Tibial nerve (tissue), 3 donors: ENCODE data around the gene PPM1H.

Experiments
- POLR2A ChIP-seq, 2 donors: fragments of 450-650 bp; IDR thresholded peaks; one replicate each; pipeline ENCODE4 v1.6.1; 2017; ENCODE audit warnings: antibody characterized with exemption in 2 of 2, mild to moderate bottlenecking in 2 of 2, moderate library complexity in 2 of 2
- TF ChIP-seq, protein P1 (sequence below), 5 experiments: fragments of 200-600 bp in 3 of 5; fragments of 450-650 bp in 2 of 5; sonication (generic) in 3 of 5; IDR thresholded peaks; one replicate each; pipeline ENCODE4 v1.5.1; 2016 to 2019; ENCODE audit warnings: antibody characterized with exemption in 5 of 5, mild to moderate bottlenecking in 3 of 5, moderate library complexity in 2 of 5

DNA sequence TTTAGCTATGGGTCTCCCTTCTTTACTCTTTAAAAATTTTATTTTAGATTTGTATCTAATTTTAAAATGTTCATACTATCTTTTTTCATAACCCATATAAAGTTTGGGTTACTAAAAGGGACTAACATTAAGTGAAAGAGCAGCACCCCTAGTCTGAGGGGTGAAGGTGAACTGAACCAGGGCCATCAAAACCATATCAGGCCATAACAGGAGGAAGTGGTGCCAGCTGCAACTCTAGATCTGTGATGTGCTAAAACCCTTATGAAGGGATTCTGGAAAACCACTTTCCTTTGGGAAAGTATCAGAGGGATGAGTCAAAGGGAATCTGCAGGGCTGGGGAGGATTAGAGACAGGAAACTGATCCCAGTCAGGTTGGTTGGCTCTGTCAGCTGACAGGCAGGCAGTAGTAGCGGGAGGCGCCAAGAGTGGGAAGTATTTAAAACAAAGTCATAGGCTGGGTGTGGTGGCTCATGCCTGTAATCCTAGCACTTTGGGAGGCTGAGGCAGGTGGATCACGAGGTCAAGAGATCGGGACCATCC lies 162.5 kb downstream of the PPM1H start:
- TF ChIP-seq POLR2A (IDR thresholded peaks at IDR 0.05): no peak
- TF ChIP-seq, protein P1, sequence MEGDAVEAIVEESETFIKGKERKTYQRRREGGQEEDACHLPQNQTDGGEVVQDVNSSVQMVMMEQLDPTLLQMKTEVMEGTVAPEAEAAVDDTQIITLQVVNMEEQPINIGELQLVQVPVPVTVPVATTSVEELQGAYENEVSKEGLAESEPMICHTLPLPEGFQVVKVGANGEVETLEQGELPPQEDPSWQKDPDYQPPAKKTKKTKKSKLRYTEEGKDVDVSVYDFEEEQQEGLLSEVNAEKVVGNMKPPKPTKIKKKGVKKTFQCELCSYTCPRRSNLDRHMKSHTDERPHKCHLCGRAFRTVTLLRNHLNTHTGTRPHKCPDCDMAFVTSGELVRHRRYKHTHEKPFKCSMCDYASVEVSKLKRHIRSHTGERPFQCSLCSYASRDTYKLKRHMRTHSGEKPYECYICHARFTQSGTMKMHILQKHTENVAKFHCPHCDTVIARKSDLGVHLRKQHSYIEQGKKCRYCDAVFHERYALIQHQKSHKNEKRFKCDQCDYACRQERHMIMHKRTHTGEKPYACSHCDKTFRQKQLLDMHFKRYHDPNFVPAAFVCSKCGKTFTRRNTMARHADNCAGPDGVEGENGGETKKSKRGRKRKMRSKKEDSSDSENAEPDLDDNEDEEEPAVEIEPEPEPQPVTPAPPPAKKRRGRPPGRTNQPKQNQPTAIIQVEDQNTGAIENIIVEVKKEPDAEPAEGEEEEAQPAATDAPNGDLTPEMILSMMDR (IDR thresholded peaks at IDR 0.05): no peak
